HG03469 (cell line): ENCODE data around the gene CLCA4.
"Not testable (repeated sequence)": the region's sequence is repeated elsewhere in the genome, so short reads cannot be mapped to it uniquely, and the experiment has no call there.

Experiments
- ATAC-seq: cut with Tn5 transposase; IDR thresholded peaks from one replicate; pipeline ENCODE4 v1.9.1; 2021; ENCODE audit warnings: mild to moderate bottlenecking, moderate library complexity, moderate number of reproducible peaks; ENCODE audit not compliant: unreplicated experiment

The CLCA4 gene

GRCh38 chr1:86530211-86530845 is 16.6 kb upstream of the CLCA4 start:
- no peak for ATAC-seq

GRCh38 chr1:86537928-86538695 is 8.8 kb upstream of the CLCA4 start:
- ATAC-seq = no peak

GRCh38 chr1:86538775-86539174 is 8.1 kb upstream of the CLCA4 start:
- ATAC-seq = no peak

- ATAC-seq = no peak
Measured at GRCh38 chr1:86541859-86542258, 5.0 kb upstream of the CLCA4 start.

- no peak for ATAC-seq
Measured at GRCh38 chr1:86542631-86543030, 4.2 kb upstream of the CLCA4 start.

- ATAC-seq = no peak
Measured at GRCh38 chr1:86548839-86549238, 2.0 kb downstream of the CLCA4 start.

- ATAC-seq = no peak
Measured at GRCh38 chr1:86551305-86551704, 4.4 kb downstream of the CLCA4 start.

GRCh38 chr1:86552376-86552775 is 5.5 kb downstream of the CLCA4 start:
- ATAC-seq = no peak

- no peak for ATAC-seq
Measured at GRCh38 chr1:86557739-86558138, 10.9 kb downstream of the CLCA4 start.

GRCh38 chr1:86563849-86564248 is 17.0 kb downstream of the CLCA4 start:
- no peak for ATAC-seq

GRCh38 chr1:86567341-86567740 is 20.5 kb downstream of the CLCA4 start:
- no peak for ATAC-seq

GRCh38 chr1:86567878-86568277 is 21.0 kb downstream of the CLCA4 start:
- no peak for ATAC-seq

- ATAC-seq = no peak
Measured at GRCh38 chr1:86573763-86574484, 27.0 kb downstream of the CLCA4 start.

- no peak for ATAC-seq
Measured at GRCh38 chr1:86581231-86581630, 34.4 kb downstream of the CLCA4 start.

GRCh38 chr1:86582161-86582560 is 35.3 kb downstream of the CLCA4 start:
- ATAC-seq = no peak

- ATAC-seq = no peak
Measured at GRCh38 chr1:86583032-86583431, 36.2 kb downstream of the CLCA4 start.

GRCh38 chr1:86583593-86583992 is 36.7 kb downstream of the CLCA4 start:
- no peak for ATAC-seq

GRCh38 chr1:86594284-86594770 is 47.4 kb downstream of the CLCA4 start:
- no peak for ATAC-seq

GRCh38 chr1:86596224-86596623 is 49.3 kb downstream of the CLCA4 start:
- ATAC-seq = no peak

GRCh38 chr1:86596741-86597290 is 49.9 kb downstream of the CLCA4 start:
- no peak for ATAC-seq

- not testable (repeated sequence) for ATAC-seq
Measured at GRCh38 chr1:86606080-86606479, 59.2 kb downstream of the CLCA4 start.
